ENCODE results near the gene ZNF407. TPM values are rescaled to one million over a fixed set of nuclear protein-coding genes. Genes with fewer than 3 reads are reported as not detected.

The ZNF407 gene
- total RNA-seq, 1 experiment from 2014 or later = 5.9 TPM

DNA sequence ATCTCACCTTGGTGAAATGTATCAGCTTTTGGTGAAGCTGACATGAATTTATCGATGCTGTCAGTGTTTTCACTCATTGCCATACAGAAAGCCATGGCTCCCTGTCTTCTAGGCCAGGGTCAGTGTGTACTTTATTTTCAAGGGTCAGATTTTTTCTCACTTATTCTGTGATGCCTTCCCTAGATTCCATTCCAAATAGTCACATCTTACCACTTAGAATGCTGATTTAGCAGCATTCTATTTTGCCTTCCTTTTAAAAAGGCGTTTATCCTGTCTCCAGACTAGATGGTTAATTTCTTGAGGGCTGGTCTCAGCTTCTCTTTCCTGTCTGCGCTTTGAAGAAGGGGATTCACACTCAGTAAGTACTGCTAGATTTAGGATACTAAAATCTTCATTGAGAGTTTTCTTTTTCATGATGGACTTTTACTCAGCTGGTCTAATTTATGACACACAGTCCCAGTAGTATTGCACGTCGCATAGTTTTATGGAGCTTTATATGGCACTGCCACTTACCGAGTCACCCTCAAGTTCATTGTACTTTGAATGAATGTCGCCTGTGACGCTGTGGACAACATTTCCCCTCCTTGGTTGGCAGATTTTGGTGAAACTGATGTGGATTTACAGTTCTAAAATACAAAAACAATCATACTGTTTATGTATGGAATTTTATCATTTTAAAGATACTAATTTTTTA lies 194.0 kb downstream of the ZNF407 start:
- DNase-seq (ENCODE audit: low read depth) = no peak

DNA sequence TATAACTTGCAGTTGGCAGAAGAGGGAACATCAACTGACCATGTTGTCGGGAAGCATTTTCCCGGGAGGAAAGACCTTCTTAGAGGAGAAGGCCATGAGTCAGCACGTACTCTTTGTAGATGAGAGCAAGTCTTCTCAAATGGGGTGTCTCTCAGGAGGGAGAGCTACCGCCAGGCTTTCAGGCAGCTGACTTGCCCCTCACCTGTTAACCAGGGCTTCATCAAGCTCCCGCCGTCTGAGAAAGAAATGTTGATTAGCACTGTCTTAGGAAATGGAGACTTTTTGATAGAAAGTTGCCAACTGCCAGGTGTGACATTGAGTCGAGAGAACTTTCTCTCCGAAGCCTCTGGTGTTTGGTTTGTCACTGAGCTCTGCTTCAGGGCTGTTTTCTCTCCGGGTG lies 196.1 kb downstream of the ZNF407 start:
- DNase-seq (ENCODE audit: low read depth) = no peak

DNA sequence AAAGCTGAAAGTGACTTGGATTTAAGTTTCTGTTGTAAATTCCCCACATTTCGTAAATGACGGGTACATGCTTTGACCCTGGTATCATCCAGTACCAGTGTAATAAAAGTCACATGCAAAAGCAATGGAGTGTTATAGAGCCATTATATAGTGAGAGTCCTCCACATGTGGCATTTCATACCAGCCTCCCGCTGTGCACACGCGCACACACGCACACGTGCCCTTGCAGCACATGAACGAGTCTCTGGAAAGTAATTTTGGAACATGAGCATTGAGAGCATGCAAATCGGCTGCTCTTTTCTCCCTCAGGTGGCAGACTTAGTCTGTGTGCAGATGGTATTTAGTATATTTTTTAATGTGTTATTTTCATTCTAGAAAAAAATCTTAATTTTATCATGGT lies 198.1 kb downstream of the ZNF407 start:
- no peak for DNase-seq (ENCODE audit: low read depth)

DNA sequence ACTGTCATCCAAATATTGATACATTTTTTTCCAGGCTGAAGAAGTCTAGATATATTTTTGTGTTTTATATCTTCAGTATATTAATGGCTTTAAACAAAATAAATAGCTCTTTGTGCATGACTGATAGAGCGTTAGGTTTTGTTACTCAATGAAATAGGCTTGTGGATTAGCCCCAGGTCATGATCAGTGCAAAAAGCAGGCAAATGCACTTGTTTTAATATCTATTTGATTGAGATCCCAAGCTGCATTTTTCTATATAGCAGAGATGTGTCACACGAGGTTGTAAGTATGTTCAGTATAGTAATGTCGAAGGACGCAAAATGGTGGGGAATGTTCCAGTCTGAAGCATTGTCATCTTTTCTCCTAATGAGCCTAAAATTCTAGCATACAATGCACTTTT lies 198.5 kb downstream of the ZNF407 start:
- no peak for DNase-seq (ENCODE audit: low read depth)

DNA sequence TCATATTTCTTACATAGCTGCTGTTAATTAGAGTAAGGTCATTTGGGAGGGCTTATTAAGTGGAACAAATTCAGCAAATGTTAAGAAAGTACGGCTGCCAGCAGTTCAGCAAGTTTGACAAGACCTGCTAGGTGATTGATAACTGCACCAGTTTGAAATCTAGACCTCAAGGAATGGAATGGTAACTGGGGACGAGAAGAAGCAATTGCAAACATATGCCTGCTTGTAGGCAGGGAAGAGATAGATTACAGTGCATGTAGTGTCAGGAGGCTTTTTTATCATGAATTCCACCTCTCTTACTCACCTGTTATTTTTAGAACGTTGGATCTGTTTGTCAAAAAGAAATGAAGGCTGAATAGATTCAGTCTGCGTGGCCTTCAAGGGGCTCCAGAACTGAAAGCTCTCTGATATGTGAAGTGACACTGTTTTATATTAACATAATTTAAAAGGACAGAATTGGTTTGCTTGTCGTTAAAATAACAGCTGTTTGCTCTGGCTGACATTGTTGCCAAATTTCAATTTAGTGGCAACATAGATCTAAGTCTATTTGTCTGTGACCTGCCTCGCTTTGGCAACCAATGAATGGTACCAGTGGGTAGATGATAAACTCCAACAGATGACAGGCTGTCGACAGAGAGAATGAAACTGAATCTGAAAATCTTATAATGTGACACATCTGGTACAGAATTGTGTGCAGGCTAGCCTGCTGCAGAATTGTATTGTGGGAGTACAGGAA lies 199.3 kb downstream of the ZNF407 start:
- DNase-seq (ENCODE audit: low read depth) = peak; percentile 9

DNA sequence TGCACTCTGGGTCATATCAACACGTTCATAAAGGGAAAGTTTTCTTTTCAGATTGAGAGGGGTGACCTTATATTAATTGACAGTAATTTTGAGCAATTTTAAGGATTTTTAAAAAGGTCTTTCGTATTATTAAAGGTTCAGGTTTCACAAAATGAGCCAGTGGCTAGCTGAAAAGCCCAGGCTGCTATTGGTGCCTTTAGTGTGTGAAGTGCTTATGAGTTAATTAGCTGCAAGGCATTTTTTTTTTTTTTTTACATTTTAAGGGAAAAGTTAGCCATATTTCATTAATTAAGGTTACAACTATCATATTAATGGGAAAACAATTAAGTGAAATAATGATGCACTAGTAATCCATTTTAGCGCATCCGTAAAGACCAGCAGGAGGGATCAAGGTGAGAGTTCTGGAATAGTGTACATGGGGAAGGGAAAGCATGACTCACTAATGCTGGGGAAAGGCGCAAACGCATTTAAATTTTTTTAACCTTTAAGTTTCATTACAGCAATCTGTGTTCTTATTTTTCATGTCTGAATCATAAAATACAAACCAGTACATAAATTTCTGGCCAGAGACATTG lies 200.0 kb downstream of the ZNF407 start:
- DNase-seq (ENCODE audit: low read depth) = no peak

DNA sequence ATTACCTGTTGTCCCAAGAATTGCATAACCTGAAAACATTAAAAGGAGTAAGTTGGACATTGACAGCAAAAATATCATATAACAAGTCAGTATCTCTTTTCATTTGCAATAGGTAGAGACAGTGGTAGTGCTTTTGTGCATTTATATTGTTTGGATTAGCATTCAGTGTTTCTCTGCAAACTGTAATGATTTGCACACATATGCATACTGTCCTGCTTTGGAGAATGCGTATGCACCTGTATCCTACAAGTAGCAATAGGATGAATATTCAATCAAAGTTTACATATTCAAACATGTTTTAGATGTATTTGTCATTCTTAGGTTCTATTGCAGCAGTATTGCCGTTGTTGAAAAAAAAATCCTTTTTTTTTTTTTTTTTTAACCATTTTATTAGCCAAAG lies 201.9 kb downstream of the ZNF407 start:
- no peak for DNase-seq (ENCODE audit: low read depth)

DNA sequence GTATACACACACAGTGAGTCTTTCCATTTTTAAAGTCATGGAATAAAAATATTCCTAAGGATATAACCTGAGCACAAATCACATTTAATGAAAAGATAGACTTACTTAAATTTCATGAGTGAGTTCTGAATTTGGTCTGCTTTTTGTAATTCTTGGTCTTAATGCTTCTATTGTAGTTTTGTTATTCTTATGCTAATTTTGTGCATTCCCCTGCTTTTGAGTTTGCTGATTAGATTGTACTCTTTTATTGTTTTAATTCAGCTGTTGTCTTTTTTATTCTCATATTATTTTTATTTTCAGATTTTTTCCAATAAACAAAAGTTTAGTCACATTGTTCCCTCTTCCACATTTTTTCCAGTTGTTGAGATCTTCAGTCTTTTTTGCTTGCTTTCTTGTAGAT lies 202.4 kb downstream of the ZNF407 start:
- no peak for DNase-seq (ENCODE audit: low read depth)

DNA sequence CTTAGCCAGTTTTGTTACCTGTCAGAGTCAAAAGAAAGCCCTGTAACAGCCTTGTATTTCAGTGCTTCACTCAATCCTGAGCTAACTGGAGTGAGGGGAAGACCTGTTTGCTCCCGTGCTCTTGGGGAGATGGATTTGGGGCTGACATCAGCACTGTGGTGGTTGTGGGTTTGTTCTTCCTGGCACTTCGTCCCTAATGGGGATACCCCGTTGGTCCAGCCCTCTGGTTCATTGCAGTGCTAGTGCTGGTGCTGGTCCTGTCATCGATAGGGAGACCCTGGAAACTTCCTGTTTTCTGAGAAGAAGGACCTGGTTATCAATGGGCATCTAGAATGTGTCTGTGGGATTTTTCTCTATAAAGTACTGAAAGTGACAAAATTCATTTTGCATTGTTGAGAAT lies 205.4 kb downstream of the ZNF407 start:
- no peak for DNase-seq (ENCODE audit: low read depth)

DNA sequence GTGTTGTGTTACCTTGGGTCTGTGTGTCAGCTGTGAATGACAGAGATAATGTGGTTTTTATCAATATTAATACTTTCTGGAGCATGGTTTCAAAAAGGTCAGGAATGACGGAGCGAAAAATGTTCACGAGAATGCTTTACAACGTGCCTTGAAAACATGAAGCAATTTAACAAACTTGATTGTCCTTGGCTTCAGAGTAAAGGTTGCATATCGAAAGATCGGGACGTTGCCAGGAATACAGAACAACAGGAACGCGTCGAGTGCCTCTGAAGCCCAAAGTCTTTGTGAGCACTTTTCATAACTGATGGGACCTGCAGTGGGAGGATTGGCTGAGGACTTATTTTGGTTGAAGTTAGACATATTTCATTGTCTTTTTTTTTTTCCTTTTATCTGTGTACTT lies 206.1 kb downstream of the ZNF407 start:
- no peak for DNase-seq (ENCODE audit: low read depth)

DNA sequence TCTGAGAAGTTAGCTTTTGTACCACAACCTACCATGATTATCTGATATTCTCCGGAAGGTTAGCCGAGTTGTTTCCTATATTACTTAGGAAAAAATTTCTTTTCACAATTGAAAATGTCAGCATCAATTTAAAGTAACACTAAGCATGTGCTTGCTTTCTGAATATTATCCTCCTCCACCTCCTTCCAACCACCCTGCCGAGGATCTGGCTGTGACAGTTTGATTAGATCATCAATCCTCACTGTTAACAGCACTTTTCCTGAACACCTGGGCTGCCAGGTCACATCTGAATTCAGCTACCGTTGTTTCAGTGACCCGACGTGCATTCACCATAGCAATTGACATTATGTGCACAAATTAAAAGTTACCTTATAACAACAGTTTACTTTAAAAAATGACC lies 207.0 kb downstream of the ZNF407 start:
- no peak for DNase-seq (ENCODE audit: low read depth)

DNA sequence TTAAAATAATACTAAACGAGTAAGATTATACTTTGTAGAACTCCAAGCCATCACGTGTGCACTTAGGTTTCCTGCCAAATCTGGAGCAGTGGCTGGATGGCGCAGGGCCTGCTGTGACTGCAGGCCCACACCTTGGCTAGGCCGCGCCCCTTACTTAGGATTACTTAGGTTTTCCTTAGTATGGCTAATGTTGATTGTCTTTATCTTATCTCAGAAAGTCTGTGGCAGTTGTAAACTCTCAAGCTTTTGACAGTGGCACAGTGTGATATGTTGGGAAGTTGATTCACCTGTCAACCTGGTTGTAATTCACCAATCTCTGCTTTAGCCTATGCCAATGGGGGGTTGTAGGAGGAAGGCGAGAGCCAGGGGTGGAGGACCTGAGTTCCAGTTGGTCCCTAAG lies 208.4 kb downstream of the ZNF407 start:
- peak; percentile 9 for DNase-seq (ENCODE audit: low read depth)

DNA sequence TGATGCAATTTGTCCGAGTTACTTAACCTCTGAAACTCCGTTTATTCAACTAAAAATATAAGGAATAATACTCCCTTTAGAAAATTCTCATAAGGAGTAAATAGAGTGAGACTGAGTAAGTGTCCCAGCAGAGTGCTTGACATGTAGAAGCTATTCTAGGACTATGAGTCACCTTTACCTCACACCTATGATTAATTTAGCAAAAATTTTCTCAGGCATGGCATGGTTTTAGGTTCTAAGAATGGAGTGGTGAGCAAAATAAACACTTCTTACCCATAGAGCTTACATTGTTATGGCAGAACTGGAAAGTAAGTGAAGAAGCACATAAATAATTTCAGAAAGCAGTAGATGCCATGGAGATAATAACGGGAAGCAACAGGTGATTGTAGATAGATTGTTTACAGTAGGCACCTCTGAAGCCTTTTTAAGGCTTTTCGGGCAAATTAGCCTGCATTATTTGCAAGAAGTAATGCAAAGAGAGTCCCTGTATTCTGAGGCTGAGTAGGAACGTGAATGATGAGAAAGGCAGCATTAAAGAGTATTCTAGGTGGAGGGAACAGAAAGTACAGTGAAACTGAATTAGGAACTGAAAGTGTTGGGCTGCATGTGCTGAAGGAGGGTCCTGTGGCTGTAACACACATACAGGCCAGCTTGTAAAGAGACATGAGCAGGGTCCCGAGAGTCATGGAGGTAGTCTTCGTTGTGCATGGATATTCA lies 209.2 kb downstream of the ZNF407 start:
- DNase-seq (ENCODE audit: low read depth) = peak; percentile 73

DNA sequence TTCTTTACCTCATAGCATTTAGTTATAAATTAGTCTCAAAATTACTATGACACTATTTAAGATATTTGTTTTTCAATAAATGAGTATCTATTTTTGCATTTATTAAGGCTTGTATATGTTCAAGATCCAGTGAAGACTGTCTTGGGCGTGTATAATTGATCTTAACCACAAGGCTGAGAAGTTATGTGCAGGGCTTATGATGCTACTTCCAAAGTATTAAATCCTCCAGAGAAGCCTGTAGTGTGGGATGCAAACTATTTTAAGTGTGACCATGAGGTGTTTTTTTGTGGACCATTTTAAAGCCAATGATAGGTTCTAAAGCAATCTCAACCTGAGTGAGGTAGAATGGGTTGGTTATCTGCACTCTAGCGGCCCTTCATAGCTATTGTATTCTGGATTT lies 219.9 kb downstream of the ZNF407 start:
- DNase-seq (ENCODE audit: low read depth) = no peak

DNA sequence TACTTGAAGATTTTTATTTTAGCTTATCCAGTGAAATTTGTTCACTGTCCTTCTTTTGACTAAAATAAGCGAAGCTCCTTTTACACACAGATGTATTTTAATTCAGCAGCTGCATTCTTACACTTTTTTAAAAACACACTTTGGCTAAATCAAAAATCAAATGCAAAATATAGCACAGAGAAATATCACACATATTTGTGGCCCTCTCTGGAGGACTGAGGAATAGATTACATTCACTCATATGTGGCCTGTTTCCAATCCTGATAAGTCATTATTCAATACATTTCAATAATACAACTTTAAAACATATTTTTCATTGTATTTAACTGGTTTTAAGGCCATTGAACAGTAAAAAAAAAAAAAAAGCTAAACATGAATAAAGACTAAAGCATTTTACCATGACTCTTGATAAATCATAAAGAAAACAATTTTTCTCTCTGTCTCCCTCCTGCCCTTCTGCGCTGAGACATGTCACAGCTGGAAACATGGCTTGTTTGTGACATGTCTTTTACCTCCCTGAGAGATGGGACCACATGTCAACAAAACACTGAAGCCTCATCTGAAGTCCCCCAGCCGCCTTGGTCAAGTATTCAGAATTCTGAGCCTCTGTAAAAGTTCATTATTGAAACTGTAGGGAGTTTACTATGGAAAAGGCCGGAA lies 221.0 kb downstream of the ZNF407 start:
- no peak for DNase-seq (ENCODE audit: low read depth)

DNA sequence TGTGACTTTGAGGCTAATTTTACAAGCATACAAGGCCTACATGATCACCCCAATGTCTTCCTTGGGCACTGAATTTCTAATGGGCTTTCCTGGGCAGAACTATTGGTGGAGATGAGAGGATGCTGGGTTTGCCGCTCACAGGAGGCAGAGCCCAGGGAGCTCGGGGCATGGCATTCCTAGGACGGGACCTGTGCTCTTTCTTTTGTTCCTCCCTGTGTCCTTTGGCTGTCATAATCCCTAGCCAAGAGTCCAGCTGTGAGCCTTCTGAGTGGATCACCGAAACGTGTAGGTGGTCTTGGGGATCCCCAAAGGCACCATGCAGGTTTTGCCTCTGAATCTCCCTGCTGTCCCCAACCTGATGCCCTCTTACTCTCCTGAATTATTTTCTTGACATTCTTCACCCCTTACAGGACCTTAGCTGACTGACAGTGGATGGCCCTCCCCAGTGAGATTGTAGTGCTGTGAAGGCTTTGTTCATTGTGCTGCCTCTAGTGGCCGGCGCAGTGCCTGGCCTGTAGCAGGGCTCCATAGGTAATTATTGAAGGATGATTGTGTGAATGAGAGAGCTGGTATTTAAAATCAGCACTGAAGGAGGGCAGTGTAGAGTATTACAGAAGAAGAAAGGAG lies 221.9 kb downstream of the ZNF407 start:
- DNase-seq (ENCODE audit: low read depth) = no peak

DNA sequence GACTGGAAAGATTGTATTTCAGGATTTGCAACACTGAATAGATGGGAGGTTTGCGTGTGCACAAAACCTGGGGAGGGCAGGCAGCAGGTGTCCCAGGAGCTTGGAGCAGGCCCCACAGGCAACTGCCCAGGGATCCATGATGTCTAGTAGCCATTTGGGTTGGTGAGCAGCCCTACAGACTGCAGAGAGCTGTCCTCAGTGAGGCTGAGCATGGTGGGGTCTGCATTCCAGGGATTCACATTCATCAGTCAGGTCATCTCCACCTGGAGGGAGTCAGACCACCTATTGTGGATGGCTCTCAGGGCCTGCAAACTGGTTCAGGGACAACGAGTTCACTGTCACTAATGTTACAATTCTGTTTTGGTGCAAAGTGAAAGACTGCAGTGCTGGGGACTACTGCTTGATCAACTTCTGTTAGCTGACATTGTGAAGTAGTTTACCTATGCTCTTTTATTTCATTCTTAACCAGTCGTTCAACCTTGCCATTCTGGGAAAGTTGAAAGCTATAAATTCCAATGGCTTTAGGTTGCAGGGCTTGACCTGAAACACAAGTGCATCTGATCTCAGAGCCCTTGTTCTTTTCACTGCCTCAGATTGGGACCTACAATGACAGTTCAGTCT lies 222.6 kb downstream of the ZNF407 start:
- no peak for DNase-seq (ENCODE audit: low read depth)

DNA sequence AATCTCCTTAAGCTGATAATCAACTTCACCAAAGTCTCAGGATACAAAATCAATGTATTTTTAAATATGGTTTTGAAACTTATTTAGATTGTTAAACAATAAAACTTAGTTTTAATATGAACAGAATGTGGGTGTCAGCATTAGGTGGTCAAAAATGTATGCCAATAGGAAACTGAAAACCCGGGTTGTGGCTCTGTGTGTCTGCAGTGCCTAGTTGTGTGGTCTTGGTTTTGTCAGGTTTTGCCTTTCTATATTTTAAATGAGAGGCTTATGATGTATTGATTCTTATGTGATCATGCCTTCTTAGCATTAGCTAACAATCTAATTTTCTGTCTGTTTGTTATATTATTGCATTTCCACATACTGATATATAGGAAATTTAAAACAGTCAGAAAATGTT lies 227.8 kb downstream of the ZNF407 start:
- DNase-seq (ENCODE audit: low read depth) = no peak

DNA sequence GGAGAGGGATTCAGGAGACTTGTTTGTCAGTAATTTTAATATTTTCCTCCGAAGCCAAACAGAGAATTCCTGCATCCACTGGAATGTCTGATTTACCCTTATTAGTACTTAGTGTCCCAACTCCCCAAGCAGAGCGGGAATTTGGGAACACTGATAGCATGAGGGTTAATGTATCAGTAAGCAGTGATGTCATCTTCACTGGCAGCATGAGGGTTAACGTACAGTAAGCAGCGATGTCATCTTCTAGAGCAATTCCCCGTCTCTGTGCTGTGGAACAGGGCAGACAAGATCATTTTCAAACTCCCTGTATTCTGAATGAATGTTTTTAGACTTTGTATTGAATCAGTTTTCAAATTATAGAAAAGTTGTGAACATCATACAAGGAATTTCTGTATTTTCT lies 228.9 kb downstream of the ZNF407 start:
- DNase-seq (ENCODE audit: low read depth) = no peak

DNA sequence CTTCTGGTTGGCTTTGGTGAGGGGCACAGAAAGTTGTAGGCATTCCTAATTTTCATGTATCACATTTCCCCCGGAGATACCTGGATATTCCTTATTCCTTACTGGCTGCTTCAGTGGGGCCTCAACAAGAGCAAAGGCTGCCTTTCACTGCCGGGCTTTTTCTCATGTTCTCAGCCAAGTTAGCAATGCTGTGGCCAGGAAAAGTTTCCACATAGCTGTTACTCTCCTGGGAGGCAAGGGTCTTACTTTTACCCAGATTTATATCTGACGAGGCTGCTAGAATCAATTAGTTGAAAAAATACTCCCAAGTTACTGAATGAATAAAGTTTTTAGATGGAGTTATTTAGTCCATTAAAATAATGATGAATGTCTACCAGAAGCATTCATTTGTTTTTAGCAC lies 230.5 kb downstream of the ZNF407 start:
- no peak for DNase-seq (ENCODE audit: low read depth)

DNA sequence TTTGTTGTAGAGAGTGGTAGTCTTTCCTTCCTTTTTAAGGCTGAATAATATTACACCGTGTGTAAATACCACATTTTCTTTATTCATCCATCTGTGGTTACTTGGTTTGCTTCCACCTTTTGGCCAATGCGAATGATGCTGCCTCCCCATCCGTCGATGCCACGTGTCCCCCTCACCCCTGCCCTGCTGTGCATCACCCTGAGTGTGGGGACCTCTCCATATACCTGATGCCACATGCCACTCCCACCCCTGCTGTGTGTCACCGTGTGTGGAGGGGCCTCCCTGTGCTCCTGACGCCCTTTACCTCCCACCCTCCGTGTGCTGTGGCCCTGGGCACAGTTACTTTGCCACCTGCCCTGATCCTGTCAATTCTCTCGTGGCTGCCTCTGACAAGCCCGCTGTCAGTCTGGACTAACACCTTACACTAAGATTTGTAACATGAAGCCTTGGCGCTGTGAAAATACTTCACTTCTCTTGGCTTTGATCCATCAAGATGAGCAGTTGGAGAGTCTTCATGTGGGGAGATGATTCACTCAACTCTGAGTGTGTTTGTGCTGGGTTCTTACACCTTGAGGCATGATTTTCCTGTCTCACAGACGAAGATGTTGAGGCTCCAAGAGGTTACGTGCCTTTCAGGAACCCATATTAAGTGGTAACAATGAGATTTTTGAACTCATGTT lies 234.0 kb downstream of the ZNF407 start:
- DNase-seq (ENCODE audit: low read depth) = no peak

All from Daoy (cell line).